ENCODE results near the gene HACD2.

DNA sequence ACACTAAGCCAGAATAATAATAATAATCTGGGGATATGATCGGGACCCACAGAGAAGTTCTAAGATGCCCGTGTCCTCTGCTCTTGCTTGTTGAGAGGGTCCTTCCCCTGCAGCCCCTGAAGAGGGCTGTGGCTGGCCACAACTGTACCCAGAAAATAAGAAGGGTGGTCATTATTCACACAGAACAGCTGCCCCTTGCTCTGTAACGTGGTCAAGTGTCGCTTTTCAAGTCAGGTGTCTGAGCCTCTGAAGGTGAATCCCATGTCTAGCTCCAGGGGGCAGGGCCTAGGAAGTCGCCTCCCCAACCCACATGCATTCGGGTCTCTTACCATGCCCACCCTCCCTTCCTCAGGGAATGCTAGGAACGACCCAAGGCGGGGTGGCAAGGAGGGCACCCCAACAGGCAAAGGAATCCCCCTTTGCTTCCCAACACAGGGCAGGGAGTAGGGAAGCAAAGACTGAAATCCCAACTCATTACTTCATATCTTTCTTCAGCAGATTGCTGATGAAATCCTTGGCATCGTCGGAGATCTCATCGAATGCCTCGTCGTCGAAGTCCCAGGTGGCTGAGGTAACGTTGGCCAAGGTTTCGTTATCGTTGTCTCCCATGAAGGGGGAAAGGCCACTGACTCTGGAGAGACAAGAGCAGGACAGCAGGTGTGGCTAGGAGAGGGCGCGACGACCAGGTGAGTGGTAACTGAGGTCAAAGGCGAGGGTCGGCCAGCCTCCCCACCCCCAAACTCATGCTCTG, 44.3 kb upstream of the HACD2 start:
- TF ChIP-seq, protein P1, sequence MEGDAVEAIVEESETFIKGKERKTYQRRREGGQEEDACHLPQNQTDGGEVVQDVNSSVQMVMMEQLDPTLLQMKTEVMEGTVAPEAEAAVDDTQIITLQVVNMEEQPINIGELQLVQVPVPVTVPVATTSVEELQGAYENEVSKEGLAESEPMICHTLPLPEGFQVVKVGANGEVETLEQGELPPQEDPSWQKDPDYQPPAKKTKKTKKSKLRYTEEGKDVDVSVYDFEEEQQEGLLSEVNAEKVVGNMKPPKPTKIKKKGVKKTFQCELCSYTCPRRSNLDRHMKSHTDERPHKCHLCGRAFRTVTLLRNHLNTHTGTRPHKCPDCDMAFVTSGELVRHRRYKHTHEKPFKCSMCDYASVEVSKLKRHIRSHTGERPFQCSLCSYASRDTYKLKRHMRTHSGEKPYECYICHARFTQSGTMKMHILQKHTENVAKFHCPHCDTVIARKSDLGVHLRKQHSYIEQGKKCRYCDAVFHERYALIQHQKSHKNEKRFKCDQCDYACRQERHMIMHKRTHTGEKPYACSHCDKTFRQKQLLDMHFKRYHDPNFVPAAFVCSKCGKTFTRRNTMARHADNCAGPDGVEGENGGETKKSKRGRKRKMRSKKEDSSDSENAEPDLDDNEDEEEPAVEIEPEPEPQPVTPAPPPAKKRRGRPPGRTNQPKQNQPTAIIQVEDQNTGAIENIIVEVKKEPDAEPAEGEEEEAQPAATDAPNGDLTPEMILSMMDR (IDR thresholded peaks at IDR 0.05), result no peak
- TF ChIP-seq POLR2A (IDR thresholded peaks at IDR 0.05) (no peak), POLR2AphosphoS5 (IDR thresholded peaks at IDR 0.05) (no peak)

All from stomach (tissue), 4 donors.